Measurements from ENCODE around the gene B4GALT3.

B4GALT3 gene

GRCh38 chr1:161196111-161196510, 18.8 kb upstream of the B4GALT3 start:
- DNase-seq (ENCODE audit: extremely low read depth, insufficient read length) = no peak
- no peaks in the 10 kb centered on the region for H3K27me3 ChIP-seq (replicated peaks; ENCODE audit: control insufficient read depth, insufficient read depth, low read length)
- TF ChIP-seq CTCF (IDR thresholded peaks at IDR 0.05; ENCODE audit: insufficient read depth, low read length, poor library complexity, severe bottlenecking) = no peak
- no peaks in the 10 kb centered on the region for H3K36me3 ChIP-seq (ENCODE audit: control insufficient read depth, insufficient read depth, low read length)
- H3K4me3 ChIP-seq (replicated peaks; ENCODE audit: low read depth, low read length) = no peak overlapping the region

GRCh38 chr1:161195171-161195570, 17.9 kb upstream of the B4GALT3 start:
- peak; percentile 48 for DNase-seq (ENCODE audit: extremely low read depth, insufficient read length)
- Histone ChIP-seq H3K36me3 (ENCODE audit: control insufficient read depth, insufficient read depth, low read length) (no peaks in the 10 kb centered on the region), H3K27me3 (replicated peaks; ENCODE audit: control insufficient read depth, insufficient read depth, low read length) (no peaks in the 10 kb centered on the region), H3K4me3 (replicated peaks; ENCODE audit: low read depth, low read length) (no peak overlapping the region)
- no peak for TF ChIP-seq CTCF (IDR thresholded peaks at IDR 0.05; ENCODE audit: insufficient read depth, low read length, poor library complexity, severe bottlenecking)

GRCh38 chr1:161193561-161194235, 16.4 kb upstream of the B4GALT3 start:
- TF ChIP-seq CTCF (IDR thresholded peaks at IDR 0.05; ENCODE audit: insufficient read depth, low read length, poor library complexity, severe bottlenecking) = no peak
- DNase-seq (ENCODE audit: extremely low read depth, insufficient read length) = no peak
- H3K4me3 ChIP-seq (replicated peaks; ENCODE audit: low read depth, low read length) = no peak overlapping the region
- no peaks in the 10 kb centered on the region for H3K36me3 ChIP-seq (ENCODE audit: control insufficient read depth, insufficient read depth, low read length)
- H3K27me3 ChIP-seq (replicated peaks; ENCODE audit: control insufficient read depth, insufficient read depth, low read length) = no peaks in the 10 kb centered on the region

- peak; percentile 93 for TF ChIP-seq CTCF (IDR thresholded peaks at IDR 0.05; ENCODE audit: insufficient read depth, low read length, poor library complexity, severe bottlenecking)
- H3K36me3 ChIP-seq (ENCODE audit: control insufficient read depth, insufficient read depth, low read length) = no peaks in the 10 kb centered on the region
- H3K4me3 ChIP-seq (replicated peaks; ENCODE audit: low read depth, low read length) = no peak overlapping the region
- no peaks in the 10 kb centered on the region for H3K27me3 ChIP-seq (replicated peaks; ENCODE audit: control insufficient read depth, insufficient read depth, low read length)
- no peak for DNase-seq (ENCODE audit: extremely low read depth, insufficient read length)
Measured at GRCh38 chr1:161192476-161193465, 15.5 kb upstream of the B4GALT3 start.

- Histone ChIP-seq H3K4me3 (replicated peaks; ENCODE audit: low read depth, low read length) (no peak overlapping the region), H3K27me3 (replicated peaks; ENCODE audit: control insufficient read depth, insufficient read depth, low read length) (no peaks in the 10 kb centered on the region), H3K36me3 (ENCODE audit: control insufficient read depth, insufficient read depth, low read length) (no peaks in the 10 kb centered on the region)
- no peak for TF ChIP-seq CTCF (IDR thresholded peaks at IDR 0.05; ENCODE audit: insufficient read depth, low read length, poor library complexity, severe bottlenecking)
- DNase-seq (ENCODE audit: extremely low read depth, insufficient read length) = no peak
Measured at GRCh38 chr1:161191971-161192370, 14.7 kb upstream of the B4GALT3 start.
